Stomach (tissue), 9 donors: Measurements from ENCODE around the gene WBP4. TPM values are rescaled to one million over a fixed set of nuclear protein-coding genes. Genes with fewer than 3 reads are reported as not detected.

Experiments used
- DNase-seq, 2 donors: peaks; one replicate each; pipeline versions ENCODE4 v3.0.0 to v3.0.0-alpha.2; 2013 to 2019
- H3K27ac ChIP-seq, 5 donors: fragments of 200-600 bp in 4 of 5; sonication (generic) in 4 of 5; one replicate each; pipeline ENCODE4 v1.5.1; 2013 to 2019; ENCODE audit warnings: mild to moderate bottlenecking in 1 of 5, moderate library complexity in 1 of 5
- H3K27me3 ChIP-seq, 3 donors: fragments of 200-600 bp; sonication (generic); one replicate each; pipeline ENCODE4 v1.5.1; 2017 to 2019; ENCODE audit warnings: mixed run types in 1 of 3
- H3K36me3 ChIP-seq, 4 donors: fragments of 200-600 bp; sonication (generic); 1 replicate in 3 of 4; 2 replicates in 1 of 4; pipeline ENCODE4 v1.5.1; 2016 to 2019
- H3K4me1 ChIP-seq, 4 donors: fragments of 200-600 bp; sonication (generic); one replicate each; pipeline ENCODE4 v1.5.1; 2016 to 2019
- H3K4me3 ChIP-seq, 4 donors: fragments of 200-600 bp; sonication (generic) in 3 of 4; one replicate each; pipeline ENCODE4 v1.5.1; 2016 to 2019; ENCODE audit warnings: mild to moderate bottlenecking in 1 of 4
- H3K9me3 ChIP-seq, 4 donors: fragments of 200-600 bp; sonication (generic); one replicate each; pipeline ENCODE4 v1.5.1; 2016 to 2019
- EP300 ChIP-seq: sonication (generic); formaldehyde crosslinking; IDR thresholded peaks from one replicate; pipeline ENCODE4 v1.6.1; 2017; ENCODE audit warnings: antibody characterized with exemption
- POLR2A ChIP-seq, 4 donors: fragments of 450-650 bp; IDR thresholded peaks; one replicate each; pipeline ENCODE4 v1.6.1; 2016; ENCODE audit warnings: antibody characterized with exemption in 4 of 4, control low read depth in 2 of 4, mild to moderate bottlenecking in 1 of 4, moderate library complexity in 1 of 4
- POLR2AphosphoS5 ChIP-seq, 3 donors: sonication (generic); formaldehyde crosslinking; IDR thresholded peaks; one replicate each; pipeline ENCODE4 v1.6.1; 2016; ENCODE audit warnings: antibody characterized with exemption in 3 of 3
- WGBS, 5 donors: extraction: QIAGEN DNeasy Blood & Tissue Kit in 3 of 5; methylation state at CpG; one replicate each; pipeline versions ENCODE4 v1.1.5 to v1.1.7; 2013 to 2018; 5-methylcytosine and 5-hydroxymethylcytosine counted together
- intact Hi-C: fragments of 100-400 bp; cut with DNase I; formaldehyde crosslinking; loops from one replicate; pipeline ENCODE4 v1.15.1; 2023; ENCODE audit warnings: low total_unique reads
- polyA plus RNA-seq, 3 donors: library from polyadenylated mRNA; stranded (reverse); fragments of 200-250 nt; gene quantifications; one replicate each; pipeline ENCODE4 v1.2.3, GENCODE V29; 2013
- total RNA-seq, 5 donors: library from RNA; depleted of rRNA; stranded (reverse); fragments of >200 nt; gene quantifications; one replicate each; pipeline versions ENCODE4 v1.1.0 to v1.2.3, GENCODE V29; 2014 to 2016
- TF ChIP-seq, protein P1 (sequence below), 7 experiments: fragments of 450-650 bp in 4 of 7; fragments of 200-600 bp in 3 of 7; sonication (generic) in 3 of 7; IDR thresholded peaks; one replicate each; pipeline ENCODE4 v1.5.1; 2016 to 2019; ENCODE audit warnings: antibody characterized with exemption in 7 of 7, control low read depth in 2 of 7, mild to moderate bottlenecking in 1 of 7
- donor health status: healthy with polysubstance abuse.
- donor health status: Bipolar disorder and iron deficiency.
- donor health status: healthy.

WBP4 gene
- total and polyA plus RNA-seq, 8 donors: 0.58 to 18.9 (median 9.3) TPM

- intact Hi-C loops: no loop called here
- WGBS, 5 donors: 52 to 57% (median 56%) methylated on average over 2 of the region's 2 CpGs
- Histone ChIP-seq H3K36me3 (peaks cover 24 to 44% (median 42%) of the 10 kb centered on the region in 4 donors), H3K9me3 (no peaks in the 10 kb centered on the region), H3K27me3 (no peaks in the 10 kb centered on the region), H3K27ac (peak overlapping the region in 4 of 5 donors; percentile 16 to 99 (median 96)), H3K4me1 (peaks cover 19 to 46% (median 34%) of the 10 kb centered on the region in 4 donors), H3K4me3 (no peak overlapping the region)
- TF ChIP-seq POLR2AphosphoS5 (IDR thresholded peaks at IDR 0.05) (no peak), POLR2A (IDR thresholded peaks at IDR 0.05) (no peak), EP300 (no peak)
- TF ChIP-seq, protein P1, sequence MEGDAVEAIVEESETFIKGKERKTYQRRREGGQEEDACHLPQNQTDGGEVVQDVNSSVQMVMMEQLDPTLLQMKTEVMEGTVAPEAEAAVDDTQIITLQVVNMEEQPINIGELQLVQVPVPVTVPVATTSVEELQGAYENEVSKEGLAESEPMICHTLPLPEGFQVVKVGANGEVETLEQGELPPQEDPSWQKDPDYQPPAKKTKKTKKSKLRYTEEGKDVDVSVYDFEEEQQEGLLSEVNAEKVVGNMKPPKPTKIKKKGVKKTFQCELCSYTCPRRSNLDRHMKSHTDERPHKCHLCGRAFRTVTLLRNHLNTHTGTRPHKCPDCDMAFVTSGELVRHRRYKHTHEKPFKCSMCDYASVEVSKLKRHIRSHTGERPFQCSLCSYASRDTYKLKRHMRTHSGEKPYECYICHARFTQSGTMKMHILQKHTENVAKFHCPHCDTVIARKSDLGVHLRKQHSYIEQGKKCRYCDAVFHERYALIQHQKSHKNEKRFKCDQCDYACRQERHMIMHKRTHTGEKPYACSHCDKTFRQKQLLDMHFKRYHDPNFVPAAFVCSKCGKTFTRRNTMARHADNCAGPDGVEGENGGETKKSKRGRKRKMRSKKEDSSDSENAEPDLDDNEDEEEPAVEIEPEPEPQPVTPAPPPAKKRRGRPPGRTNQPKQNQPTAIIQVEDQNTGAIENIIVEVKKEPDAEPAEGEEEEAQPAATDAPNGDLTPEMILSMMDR (IDR thresholded peaks at IDR 0.05): no peak
- no peak for DNase-seq
Observed at GRCh38 chr13:41064493-41064892, 3.2 kb downstream of the WBP4 start.

GRCh38 chr13:41065078-41065477 lies 3.8 kb downstream of the WBP4 start:
- peaks cover 29 to 50% (median 48%) of the 10 kb centered on the region in 4 donors for H3K36me3 ChIP-seq
- TF ChIP-seq POLR2A (IDR thresholded peaks at IDR 0.05): no peak
- TF ChIP-seq, protein P1 (IDR thresholded peaks at IDR 0.05): no peak
- no peak for TF ChIP-seq POLR2AphosphoS5 (IDR thresholded peaks at IDR 0.05)
- TF ChIP-seq EP300: no peak
- no peak overlapping the region for H3K4me3 ChIP-seq
- peak overlapping the region in 4 of 5 donors; percentile 30 to 99 (median 96) for H3K27ac ChIP-seq
- peaks cover 19 to 44% (median 34%) of the 10 kb centered on the region in 4 donors for H3K4me1 ChIP-seq
- intact Hi-C loops: no loop called here
- H3K27me3 ChIP-seq: no peaks in the 10 kb centered on the region
- peak in 1 of 2 donors; percentile 42 for DNase-seq
- H3K9me3 ChIP-seq: no peaks in the 10 kb centered on the region

GRCh38 chr13:41074523-41074922 lies 13.2 kb downstream of the WBP4 start:
- DNase-seq: no peak
- H3K27me3 ChIP-seq: no peaks in the 10 kb centered on the region
- intact Hi-C loops: no loop called here
- 86 to 91% (median 87%) methylated on average over 9 of the region's 9 CpGs for WGBS, 5 donors
- TF ChIP-seq EP300 (no peak), POLR2AphosphoS5 (IDR thresholded peaks at IDR 0.05) (no peak), POLR2A (IDR thresholded peaks at IDR 0.05) (no peak)
- TF ChIP-seq, protein P1 (IDR thresholded peaks at IDR 0.05): no peak
- H3K4me1 ChIP-seq: no peaks in the 10 kb centered on the region
- no peak overlapping the region for H3K27ac ChIP-seq
- peaks cover 28 to 96% (median 95%) of the 10 kb centered on the region in 4 donors for H3K36me3 ChIP-seq
- no peak overlapping the region for H3K4me3 ChIP-seq
- no peaks in the 10 kb centered on the region for H3K9me3 ChIP-seq

- Histone ChIP-seq H3K9me3 (no peaks in the 10 kb centered on the region), H3K4me3 (no peak overlapping the region), H3K27ac (no peak overlapping the region), H3K36me3 (peaks cover 23 to 96% (median 95%) of the 10 kb centered on the region in 4 donors), H3K4me1 (no peaks in the 10 kb centered on the region), H3K27me3 (no peaks in the 10 kb centered on the region)
- 26 to 53% (median 48%) methylated on average over 1 of the region's 1 CpG for WGBS, 5 donors
- peak in 1 of 2 donors; percentile 74 for DNase-seq
- TF ChIP-seq EP300 (no peak), POLR2A (IDR thresholded peaks at IDR 0.05) (no peak)
- TF ChIP-seq, protein P1 (IDR thresholded peaks at IDR 0.05): peak in 5 of 7 experiments; percentile 7 to 44 (median 32)
- intact Hi-C loops: no loop called here
Observed at GRCh38 chr13:41075034-41075433, 13.7 kb downstream of the WBP4 start.
